HG02938 (cell line): ENCODE data around the gene KRTAP1-1.
"Not testable (repeated sequence)": the region's sequence is repeated elsewhere in the genome, so short reads cannot be mapped to it uniquely, and the experiment has no call there.

Source experiments
- ATAC-seq: cut with Tn5 transposase; IDR thresholded peaks from one replicate; pipeline ENCODE4 v1.9.1; 2021; ENCODE audit warnings: mild to moderate bottlenecking, moderate library complexity; ENCODE audit not compliant: unreplicated experiment

The KRTAP1-1 gene

DNA sequence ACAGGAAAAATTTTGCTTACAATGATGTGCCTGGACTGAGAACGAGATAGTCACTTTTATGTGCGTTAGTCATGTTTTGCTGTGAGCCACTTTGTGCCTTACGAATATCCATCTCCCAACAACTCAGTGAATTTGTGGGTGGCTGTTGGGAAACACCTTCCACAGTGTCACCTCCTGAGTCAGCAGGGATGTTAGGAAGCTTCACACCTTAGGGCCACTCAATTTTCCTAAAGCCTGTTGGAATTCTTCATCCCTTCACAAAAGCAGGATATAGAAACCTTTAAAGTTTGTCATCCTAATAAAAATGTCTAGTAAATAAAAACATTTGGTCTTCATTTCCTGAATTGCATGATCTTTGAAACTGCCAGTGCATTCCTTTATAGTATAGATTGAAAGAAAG lies 28.1 kb downstream of the KRTAP1-1 start:
- no peak for ATAC-seq

DNA sequence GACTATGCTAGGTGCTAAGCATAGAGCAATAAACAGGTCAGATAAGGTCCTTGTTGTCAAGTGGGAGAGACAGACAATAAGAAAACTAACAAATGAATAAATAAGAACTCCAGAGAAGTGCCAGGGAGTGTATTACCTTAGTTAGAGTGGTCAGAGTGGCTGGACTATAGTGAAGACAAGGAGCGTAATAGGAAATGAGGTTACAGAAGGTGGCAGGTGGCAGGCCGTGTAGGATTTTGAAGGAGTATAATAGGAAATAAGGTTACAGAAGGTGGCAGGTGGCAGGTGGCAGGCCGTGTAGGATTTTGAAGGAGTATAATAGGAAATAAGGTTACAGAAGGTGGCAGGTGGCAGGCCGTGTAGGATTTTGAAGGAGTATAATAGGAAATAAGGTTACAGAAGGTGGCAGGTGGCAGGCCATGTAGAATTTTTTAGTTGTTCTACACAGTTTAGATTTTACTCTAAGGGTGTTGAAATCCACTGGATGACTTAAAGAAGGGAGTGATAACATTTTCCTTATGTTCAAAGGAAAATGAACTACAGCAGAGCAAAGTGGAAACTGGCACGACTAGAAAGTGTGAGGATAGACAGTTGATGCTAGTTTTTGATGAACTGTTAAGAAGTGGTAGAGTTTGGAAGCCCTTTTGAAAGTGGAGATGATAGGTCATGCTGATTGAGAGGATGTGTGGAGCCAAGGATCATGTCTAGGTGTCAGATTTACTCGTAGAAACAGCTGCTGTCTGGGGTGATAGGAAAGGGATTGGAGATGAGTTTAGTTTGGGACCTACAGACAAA lies 28.7 kb downstream of the KRTAP1-1 start:
- no peak for ATAC-seq

DNA sequence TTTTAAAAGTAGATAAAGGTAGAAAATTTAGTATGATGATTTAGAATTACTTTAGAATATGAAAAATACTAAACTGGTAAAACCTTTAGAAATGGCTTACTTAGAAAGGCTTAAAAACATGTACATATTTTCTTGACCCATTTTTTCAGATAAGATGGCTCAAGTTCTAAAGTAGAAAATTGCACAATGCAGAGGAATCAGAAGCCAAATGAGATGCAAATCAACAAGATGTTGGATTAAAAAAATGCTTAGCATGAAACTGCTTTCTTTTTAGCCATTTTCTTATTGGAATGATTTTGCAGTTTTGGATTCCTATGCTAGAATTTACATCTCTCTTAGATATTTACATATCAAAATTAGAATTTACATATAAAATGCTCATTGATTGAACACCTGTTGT lies 30.8 kb downstream of the KRTAP1-1 start:
- ATAC-seq: no peak

DNA sequence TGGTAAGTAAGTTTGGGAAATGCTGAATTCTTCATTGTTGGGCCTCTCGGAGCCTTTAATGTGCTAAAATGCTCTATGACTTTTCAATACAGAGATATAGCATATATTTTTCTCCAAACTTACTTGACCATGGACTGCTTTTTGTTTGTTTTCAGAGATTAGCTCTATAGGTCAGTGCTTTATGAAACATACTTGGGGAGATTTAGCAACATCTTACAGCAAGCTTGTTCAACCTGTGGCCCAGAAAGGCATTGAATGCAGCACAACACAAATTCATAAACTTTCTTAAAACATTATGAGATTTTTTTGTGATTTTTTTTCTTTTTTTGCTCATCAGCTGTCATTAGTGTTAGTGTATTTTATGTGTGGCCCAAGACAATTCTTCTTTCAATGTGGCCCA lies 31.3 kb downstream of the KRTAP1-1 start:
- ATAC-seq: no peak

DNA sequence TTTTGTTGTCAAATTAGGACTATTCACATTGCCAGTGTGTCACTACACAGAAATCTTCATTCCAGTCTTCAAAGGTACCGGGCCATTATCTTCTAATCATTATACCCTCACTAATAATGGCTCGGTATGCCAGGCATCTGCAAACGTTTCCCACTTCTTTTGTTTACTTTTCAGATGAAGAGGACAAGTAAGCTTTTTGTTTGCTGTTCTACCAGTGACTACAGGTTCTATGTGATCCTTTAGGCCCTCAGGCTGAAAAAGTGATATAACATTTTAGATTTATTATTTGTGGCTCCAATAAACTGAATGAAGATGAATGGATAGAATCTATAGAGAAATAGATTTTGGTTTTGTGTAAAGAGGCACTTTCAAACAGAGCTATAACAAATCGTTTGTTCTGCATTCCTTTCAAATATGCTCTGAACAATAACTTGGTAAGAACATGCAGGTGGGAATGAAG lies 31.9 kb downstream of the KRTAP1-1 start:
- ATAC-seq: no peak

DNA sequence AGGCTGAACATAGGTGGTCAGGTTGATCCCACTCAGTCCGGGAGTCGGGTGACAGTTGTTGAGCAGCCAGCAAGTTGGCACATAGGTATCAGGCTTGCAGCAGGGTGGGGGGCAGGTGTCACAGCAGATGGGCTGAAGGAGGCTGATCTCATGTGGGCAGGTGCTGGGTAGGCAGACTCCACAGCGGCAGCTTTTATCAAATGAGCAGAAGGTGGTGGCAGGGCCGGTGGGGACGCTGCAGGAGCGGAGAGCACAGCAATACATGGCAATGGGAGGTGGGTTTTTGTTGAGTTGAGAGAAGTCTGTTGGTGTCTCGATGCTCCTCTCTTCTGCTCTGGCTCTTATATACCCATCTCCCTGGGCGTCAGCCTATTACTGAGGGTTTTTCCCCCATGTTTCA lies 32.4 kb downstream of the KRTAP1-1 start, which contains the start of gene KRTAP3-1:
KRTAP3-1 (minus strand) TSS at position 318 of the 400 bp plus-strand sequence; CDS start at position 264, 54 bp downstream.
- no peak for ATAC-seq

DNA sequence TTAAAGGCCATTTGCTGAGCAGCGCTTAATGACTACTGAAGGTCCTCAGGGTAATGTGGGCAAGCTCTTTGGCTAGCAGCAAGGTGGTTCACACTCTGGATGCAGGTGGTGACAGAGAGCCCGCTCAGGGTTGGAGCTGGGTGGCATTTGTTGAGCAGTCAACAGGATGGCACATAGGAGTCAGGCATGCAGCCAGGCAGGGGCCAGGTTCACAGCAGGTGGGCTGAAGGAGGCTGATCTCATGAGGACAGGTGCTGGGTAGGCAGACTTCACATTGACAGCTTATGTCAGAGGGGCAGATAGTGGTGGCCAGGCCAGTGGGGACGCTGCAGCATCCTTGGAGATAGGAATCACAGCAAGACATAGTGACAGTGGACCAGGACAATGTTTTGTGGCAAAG lies 36.9 kb downstream of the KRTAP1-1 start:
- no peak for ATAC-seq

DNA sequence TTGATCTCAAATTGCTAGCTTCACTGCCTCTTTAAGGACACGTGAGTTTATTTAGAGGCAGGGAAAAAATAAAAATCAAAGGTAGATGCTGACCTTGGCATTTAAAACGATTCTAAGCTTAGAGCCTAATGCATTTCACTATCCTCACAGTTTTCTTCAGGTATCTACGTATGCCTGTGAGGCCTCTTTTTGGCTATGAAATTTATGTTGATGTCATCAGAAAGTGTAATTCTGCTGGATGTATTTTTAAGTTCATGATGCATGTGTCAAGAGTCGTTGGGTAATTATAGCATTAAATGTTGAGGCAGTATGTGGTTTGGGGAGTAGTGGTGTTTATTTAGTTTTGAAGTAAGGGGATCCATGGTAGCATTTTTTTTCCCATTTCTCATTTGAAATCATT lies 37.3 kb downstream of the KRTAP1-1 start:
- ATAC-seq: no peak

DNA sequence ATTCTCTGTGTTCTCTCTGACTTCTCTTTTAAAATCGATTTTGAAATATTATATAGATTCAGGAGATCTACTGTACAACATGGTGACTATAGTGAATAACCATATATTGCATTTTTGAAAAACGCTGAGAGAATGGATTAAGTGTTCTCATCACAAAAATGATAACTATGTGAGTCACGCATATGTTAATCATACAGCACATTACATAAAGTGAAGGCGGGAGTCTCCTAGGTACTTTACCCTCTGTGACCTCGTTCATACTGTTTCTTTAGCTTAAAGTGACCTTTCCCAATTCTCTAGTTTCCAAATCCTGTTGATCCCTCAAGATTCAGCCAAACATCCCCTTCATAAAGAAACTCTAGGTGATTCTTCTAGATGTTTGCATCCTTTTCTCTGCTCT lies 38.4 kb downstream of the KRTAP1-1 start:
- no peak for ATAC-seq

DNA sequence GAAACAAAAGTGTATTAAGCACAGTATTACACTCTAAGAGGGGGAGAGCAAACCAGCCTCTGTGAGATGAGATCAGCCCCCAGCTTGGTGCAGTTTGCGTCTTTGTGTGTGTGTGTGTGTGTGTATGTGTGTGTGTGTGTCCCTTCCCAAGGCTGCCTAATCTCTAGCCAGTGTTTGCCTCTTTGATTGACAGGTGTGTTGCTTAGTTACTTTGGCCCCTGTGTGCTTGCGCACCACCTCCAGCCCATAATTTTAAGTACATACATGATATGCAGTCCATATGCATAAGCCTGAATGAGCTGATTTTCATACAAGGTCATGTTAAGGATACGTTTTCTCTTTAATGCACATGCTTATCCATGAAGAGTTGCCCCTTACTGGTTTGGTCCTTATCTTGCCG lies 39.5 kb downstream of the KRTAP1-1 start:
- ATAC-seq: no peak

DNA sequence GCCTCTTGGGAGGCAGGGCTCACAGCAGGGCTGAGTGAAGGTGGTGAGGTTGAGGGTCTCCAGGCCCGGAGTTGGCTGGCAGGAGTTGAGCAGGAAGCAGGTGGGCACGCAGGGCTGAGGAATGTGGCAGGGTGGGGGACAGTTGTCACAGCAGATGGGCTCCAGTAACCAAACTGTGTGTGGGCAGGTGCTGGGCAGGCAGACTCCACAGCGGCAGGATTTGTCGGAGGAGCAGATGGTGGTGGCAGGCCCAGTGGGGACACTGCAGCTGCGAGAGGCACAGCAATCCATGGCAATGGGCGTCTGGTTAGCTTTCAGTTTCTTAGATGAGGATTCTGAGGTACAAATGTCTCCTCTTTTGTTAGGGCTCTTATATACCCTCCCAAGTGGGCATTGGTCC lies 41.7 kb downstream of the KRTAP1-1 start, which contains the start of gene KRTAP3-2:
KRTAP3-2 (minus strand) TSS at position 344 of the 400 bp plus-strand sequence; CDS start at position 291, 53 bp downstream.
- not testable (repeated sequence) for ATAC-seq

DNA sequence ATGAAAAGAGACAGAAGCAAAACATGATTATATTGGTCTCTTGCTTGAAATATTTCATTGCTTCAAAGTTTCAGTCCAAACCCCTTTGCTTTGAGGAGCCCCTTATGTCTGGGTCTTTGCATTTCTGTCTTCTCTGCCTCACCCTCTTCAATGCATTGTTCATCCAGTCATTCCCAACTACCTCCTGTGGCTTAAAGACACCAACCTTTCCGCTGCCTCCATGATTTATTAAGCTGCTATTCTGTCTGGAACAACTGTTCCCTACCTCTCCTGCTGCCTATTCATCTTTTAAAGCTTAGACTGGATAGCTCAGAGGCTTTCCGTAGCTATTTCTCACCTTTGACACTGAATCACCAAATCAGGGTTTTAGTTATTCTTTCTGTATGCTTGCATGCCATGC lies 43.9 kb downstream of the KRTAP1-1 start:
- ATAC-seq: no peak

DNA sequence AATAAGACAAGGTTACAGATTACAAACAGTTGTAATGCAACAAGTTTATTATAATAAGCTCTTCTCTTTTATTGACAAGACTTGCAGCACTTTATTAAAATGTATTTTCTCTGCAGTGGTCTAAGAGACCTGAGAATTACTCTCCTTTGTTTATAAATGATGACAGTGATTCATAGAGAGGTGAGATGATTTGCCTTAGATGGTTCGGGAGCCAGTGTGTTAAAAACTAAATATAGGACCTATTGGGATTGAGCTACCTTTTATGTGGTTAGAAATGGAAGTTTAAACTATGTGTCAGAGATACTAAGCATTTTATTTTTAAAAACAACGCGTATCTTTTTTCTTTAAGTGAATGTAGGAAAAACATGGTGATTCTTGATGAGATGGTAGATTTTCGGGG lies 44.4 kb downstream of the KRTAP1-1 start:
- ATAC-seq: no peak

DNA sequence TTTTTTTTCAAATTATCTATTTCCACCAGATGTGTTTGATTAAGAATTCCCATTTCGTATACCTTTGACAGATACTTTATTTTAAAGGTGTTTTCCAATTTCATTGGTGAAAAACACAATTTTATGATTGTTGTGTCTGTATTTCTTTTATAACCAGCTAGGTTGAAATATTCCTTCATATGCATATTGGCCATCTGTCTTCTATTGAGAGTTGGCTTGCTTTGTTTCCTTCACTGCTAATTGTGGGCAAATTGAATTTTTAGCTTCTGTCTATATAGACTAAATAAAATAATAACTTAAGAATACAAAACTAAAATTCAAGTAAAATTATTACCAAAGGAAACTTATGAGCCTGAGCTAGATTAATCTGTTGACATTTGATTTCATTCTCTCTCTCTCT lies 46.1 kb downstream of the KRTAP1-1 start:
- ATAC-seq: no peak

DNA sequence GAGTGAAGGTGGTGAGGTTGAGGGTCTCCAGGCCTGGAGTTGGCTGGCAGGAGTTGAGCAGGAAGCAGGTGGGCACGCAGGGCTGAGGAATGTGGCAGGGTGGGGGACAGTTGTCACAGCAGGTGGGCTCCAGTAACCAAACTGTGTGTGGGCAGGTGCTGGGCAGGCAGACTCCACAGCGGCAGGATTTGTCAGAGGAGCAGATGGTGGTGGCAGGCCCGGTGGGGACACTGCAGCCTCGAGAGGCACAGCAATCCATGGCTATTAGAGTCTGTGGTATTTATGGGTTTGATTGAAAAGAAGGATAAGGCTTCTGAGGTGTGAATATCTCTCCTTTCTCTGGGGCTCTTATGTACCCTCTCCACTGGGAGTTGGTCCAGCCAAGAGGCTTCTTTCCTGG lies 47.4 kb downstream of the KRTAP1-1 start, which contains the start of gene KRTAP3-3:
KRTAP3-3 (minus strand) TSS at position 326 of the 400 bp plus-strand sequence; CDS start at position 259, 67 bp downstream.
- ATAC-seq: no peak

DNA sequence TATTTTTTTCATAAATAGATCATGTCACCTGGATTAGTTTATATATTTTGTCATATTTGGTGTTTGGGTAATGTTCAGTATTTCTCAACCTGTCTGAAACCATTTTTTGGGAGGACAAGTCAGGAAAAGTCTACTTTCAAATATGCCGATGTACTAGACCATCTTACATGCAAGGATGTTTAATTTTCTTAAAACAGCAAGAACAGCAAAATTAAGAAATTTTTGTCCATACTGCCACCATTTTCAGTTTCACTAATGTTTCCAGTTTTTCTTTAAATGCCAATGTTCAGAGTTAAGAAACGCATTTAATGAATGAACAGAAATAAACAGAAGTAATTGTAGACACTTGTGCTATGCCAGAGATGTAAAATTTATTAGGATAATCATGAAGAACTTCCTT lies 48.2 kb downstream of the KRTAP1-1 start:
- no peak for ATAC-seq

DNA sequence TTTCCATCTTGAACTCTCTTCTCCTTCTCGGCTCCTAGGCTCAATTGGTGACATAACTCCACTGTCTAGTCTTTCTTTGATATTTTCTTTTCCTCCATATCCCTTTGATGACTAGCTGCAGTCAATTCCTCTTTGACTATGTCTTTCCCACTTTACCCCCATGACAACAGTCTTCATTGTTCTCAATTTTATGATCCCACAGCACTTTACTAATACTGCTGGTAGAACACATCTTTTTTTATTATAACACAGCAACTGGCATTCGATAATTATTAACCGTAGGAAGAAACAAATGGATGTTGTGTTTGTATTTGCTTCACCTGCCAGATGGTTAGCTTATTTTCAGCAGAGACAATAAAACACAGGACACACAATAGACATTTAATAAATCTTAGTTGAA lies 48.6 kb downstream of the KRTAP1-1 start:
- no peak for ATAC-seq
